NCI-H2227 (cell line): ENCODE data around the gene PSD4.
"Not testable (repeated sequence)": the region's sequence is repeated elsewhere in the genome, so short reads cannot be mapped to it uniquely, and the experiment has no call there.

Experiments
- DNase-seq: peaks from one replicate; lab custom pipeline; 2025; ENCODE audit not compliant: unreplicated experiment; lab: John Stamatoyannopoulos, UW

Gene PSD4

GRCh38 chr2:113235347-113236226, 61.8 kb downstream of the PSD4 start:
- not testable (repeated sequence) for DNase-seq

DNA sequence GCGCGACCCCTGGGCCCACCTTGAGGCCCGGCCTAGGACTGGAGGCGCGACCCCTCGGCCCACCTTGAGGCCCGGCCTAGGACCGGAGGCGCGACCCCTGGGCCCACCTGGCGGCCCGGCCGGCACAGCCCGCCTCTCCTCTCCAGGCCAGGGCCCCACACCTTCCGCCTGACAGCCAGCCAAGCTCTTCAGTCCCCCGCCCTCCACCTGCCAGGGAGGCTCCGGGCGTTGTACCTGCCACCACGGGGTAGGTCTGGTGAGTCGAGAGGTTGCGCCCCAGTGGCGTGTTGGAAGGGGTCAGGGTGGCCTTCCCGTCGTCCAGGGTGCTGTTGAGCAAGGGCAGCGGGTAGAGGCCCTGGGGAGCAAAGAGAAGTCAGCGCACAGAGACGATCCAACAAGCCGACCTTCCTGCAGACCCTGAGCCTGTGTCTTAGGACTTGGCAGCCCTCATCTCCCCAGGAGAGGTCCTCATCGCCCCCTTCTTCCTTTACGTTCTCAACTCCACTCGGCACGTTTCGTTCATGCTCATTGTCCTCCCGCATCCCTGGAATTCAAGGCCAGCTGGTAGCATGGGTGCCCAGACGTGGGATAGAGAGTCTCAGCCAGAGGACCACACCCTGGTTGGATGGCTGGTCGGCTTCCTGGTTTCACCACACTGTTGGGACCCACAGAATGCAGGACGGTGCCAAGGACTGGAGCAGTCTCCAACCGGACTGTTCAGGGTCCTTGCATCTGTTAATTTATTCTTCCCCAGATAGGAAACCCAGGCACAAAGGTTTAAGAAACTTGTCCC, 62.8 kb downstream of the PSD4 start:
- no peak for DNase-seq

- peak; percentile 28 for DNase-seq
Measured at GRCh38 chr2:113237604-113238160, 63.9 kb downstream of the PSD4 start.

DNA sequence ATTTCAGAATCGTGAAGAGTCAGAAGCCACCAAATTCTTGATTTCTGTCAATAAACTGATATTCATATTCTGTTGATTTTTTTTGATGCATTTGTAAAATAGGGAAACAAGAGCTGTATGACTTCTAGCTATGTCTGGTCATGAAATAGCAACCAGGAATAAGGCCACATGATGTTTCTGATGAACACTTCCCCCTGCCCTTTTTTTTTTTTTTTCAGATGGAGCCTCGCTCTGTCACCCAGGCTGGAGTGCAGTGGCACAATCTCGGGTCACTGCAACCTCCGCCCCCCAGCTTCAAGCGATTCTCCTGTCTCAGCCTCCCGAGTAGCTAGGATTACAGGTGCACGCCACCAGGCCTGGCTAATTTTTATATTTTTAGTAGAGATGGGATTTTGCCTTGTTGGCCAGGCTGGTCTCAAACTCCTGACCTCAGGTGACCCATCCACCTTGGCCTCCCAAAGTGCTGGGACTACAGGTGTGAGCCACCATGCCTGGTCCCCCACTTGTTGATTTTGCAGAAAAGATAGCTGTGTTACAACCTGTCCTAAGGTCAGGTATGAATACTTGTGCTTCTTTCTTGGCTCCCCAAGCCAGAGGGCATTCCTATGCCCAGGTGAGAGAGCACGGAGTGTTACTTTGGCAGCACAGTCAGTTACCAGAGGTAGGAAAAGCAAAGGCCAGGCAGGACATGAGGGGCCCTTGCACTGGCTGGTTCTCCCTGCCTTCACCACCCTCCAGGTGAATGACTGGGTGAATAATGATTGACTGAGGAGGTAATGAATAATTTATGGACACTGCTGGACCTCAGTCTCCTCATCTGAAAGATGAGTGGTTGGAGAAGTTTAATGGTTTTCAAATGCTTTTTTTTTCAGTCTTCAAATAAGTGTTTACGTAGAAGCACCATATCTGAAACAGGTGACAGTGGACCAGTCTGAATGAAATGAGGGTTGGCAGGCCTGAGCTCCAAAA, 65.4 kb downstream of the PSD4 start:
- no peak for DNase-seq

GRCh38 chr2:113240150-113240914, 66.6 kb downstream of the PSD4 start:
- DNase-seq = peak; percentile 70

DNA sequence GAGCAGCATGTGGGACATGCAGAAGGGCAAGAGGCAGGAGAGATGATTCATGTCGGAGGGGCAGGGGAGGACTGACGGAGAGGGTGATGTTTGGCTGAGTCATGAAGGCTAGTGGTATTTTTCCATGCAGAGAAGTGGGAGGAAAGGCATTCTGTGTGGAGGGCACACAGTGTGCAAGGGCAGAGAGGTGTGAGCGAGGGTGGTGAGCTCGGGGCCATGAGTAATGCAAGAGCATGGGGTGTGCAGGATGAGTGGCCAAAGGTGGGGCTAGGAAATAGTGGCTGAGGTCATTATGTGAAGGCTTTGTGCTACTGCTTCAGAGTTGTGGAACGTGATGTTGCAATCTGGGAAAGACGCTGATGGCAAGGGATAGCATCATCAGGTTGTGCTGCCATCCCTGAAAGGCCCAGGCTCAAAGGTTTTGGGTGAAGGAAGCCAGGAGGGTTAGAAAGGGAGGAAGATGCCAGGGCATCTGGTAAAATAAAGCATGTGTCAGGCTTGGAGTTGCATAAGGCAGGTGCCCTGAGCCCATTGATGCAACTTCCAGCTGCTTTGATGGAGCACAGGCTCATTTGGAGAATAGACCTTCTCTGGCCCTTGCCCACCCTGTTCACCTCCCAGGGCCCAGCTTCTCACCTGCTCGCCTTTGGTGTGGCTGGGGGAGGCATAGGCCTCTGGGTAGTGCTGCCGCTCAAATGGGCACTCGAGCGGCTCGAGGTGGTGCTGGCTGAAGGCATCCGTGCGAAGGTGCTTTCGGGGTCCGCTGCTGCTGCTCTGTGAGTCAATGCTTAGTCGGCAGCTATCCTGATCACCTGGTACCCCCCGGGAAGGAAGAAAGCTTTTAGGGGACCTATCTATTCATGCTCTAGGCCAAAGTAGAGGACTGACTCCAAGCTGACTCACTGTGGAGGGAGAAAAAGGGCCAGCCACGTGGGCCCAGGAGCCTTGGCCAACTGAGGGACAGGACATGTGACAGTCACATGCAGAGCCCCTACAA, 67.4 kb downstream of the PSD4 start:
- no peak for DNase-seq

DNA sequence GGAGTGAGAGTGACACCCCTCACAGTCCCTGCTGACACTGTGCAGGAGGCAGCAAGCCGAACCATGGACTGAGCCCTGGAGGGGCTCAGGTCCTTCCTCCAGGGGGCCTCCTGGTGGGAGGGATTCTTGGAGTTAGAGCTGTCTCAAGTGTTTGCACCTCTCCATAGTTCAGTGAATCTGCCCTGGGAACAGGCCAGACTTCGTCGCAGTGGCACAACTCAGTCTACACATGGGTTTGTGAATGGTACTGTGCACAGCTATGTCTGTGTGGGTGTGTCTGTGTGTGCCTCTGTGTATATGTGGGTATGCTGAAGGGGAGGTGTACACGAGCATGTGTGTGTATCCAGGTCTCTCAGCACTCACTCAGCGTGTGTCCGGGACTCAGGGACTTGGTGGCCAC, 68.6 kb downstream of the PSD4 start:
- DNase-seq = no peak

DNA sequence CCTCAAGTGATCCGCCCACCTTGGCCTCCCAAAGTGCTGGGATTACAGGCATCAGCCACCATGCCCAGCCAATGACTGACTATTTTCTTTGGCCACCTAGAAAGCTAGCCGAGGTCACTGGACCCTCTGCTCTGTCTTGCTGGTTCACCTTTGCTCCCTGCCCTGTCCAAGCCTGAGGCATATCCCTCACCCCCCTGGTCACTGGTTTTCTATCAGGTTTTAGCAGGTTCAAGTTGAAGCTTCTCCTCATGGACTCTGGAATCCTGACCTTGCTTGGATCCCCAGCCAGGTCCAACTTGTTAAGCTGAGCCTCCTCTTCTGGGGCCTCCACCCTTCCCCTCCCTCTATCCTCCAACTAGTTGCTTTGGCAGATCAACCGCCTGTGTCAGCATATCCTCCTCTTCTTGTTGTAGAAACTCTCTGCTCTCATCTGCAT, 71.5 kb downstream of the PSD4 start:
- no peak for DNase-seq

- no peak for DNase-seq
Measured at GRCh38 chr2:113246606-113247005, 72.8 kb downstream of the PSD4 start.

DNA sequence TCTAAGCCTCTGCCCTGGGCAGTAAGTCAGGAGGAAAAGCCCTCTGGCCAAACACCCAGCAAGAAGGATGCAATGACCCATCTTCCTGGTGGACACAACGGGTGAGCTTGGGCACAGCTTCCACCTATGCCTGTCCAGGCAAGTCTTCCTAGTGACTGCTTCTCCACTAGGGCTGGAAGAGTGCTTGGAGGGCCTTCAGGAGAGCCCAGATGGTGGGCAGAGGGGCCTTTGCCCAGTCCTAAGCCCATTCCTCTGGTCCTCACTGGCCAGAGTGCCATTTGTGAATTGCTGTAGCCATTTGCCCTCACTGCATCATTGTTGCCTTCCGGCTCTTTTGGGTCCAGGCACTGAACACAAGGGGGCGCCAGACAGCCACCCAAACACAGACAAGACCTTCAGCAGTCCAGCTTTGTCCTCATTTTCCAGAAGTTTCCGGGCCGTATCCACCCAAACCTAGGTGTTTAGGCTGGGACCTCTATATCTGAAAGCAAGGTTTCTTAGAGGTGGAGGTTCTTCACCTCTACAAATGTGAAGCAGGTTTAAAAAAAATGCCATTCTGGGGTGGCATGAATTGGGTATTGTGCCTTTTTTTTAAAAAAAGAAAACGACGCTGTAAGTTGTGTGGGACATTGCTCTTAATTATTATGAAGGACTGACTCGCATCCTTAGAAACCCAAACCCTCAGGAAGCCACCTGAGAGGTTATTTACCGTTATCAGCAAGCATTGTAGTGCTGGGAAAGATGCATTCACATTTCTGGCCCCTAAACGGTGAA, 75.4 kb downstream of the PSD4 start:
- DNase-seq = peak; percentile 79

DNA sequence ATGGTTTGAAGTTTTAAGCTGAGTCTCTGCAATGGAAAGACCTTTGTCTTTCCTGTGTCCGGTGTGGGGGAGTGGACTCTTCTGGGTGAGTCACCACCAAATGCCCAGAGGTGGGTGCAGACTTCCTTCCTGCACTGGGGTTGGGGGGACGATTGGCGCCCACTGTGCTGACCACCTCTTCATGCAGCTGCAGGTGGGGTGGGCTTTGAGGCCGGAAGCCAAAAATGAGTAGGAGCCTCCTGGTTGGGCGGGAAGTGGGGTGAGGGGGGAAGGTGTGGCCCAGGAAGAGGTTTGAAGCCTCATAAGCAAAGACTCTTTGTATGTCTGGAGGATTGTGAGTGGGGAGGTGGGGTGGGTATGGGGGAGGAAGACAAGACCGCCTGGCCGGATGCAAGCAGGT, 77.3 kb downstream of the PSD4 start:
- DNase-seq = no peak

DNA sequence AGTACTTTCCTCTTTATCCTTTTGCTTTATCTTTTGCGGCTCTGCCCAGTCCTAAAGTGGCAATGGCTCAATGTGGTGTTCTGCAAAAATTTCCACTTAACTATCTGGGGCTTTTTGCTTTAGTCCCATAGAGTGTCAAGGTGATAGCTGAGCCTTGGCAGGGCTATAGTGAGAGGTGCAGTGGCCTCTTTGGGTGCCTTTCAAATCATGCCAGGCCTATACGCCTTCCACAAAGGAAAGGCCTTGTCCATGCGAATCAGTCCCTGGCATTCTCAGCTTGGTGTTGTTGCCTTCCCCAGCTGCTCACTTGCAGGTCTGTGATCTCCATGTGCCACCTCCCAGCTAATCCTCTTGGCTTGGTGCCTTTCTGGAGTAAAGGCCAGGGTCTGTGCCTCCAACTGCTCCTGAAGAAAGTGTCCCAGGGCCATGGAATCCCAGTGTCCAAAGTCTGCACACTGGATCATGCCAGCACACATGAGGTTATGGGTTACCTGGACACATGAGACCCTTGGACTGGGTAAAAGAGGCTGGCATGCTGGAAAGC, 78.3 kb downstream of the PSD4 start:
- DNase-seq = no peak

- DNase-seq = no peak
Measured at GRCh38 chr2:113253453-113253852, 79.7 kb downstream of the PSD4 start.

DNA sequence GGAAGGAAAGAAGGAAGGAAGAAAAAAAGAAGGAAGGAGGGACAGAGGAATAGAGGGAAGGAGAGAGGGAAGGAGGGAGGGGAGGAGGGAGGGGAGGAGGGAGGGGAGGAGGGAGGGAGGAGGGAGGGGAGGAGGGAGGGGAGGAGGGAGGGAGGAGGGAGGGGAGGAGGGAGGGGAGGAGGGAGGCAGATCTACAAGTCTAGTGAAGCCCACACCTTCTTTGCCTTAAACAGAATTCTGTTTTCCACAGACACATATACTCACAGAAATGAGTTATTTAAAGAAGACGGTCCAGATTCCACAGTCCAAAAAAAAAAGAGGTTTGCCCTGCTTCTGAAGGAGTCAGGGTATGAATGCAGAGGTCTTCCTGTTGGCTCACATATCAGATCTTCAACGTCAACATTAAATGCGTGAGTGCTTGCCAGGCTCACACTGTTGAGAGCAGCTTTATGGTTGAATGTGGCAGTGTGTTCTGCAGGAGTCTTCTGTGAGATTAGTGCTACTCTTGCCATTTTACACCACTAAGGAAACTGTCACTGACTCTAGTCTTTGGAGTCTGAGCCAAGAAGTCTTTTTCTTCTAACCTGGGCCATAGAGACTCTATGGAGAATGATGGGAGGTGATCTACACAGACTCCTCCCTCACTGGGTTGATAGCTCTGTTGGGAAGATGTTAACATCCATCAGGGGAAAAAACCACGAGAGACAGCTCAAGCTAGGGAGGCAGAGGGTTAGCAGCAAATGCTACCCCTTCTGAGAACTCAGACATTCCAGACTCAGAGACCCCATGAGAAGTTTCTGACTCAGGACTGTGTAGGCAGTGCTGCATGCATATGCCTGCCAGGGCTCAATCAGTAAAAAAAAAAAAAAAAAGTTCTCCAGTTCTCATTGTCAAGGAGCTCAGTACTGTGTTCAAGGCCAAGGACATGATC, 81.6 kb downstream of the PSD4 start:
- DNase-seq = no peak

DNA sequence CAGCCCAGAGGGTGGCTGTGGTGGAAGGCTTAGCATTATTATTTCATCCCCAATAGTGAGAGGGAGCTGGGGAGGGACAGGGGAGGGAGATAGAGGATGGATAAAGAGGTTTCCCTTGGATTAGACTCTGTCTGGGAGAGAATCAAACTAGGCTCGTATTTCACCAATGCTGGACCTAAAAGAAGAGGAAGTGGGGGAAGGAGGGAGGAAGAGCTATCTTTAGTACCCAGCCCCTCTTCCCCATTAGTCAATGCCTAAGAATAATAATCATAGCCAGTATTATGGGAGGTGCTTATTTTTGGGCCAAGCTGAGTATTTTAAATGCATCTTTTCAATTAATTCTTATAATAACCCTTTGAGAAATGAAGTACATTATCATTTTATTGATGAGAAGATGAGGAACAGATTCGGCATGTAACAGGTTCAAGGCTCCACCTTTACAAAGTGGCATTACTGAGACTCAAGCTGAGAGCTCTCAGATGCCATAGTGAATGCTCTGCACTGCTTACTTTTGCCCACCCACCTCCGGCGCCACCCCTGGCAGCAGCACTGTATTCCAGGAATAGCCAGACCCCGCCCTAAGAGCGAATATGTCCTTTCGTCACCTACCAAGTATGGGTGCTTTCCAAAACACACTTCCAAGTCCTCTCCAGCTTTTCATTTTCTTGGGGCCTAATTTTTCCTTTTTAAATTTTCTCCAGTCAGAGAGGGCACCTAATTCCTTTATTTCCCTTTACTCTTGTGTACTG, 83.9 kb downstream of the PSD4 start:
- no peak for DNase-seq
